ENCODE measurements around the gene RALA. TPM values are rescaled to one million over a fixed set of nuclear protein-coding genes. Genes with fewer than 3 reads are reported as not detected.

Gene RALA
- total and polyA plus RNA-seq, 4 donors, result 5.7 to 18.8 (median 9.2) TPM

- no peaks in the 10 kb centered on the region for H3K27me3 ChIP-seq (ENCODE audit: control insufficient read depth in 4 of 4, insufficient read depth in 4 of 4, low read length in 3 of 4)
- no peak overlapping the region for H3K27ac ChIP-seq (ENCODE audit: low read depth in 1 of 2, low read length in 2 of 2)
- no peaks in the 10 kb centered on the region for H3K36me3 ChIP-seq (ENCODE audit: control insufficient read depth in 4 of 4, insufficient read depth in 3 of 4, low read depth in 1 of 4, low read length in 3 of 4)
- H3K9ac ChIP-seq (ENCODE audit: low read depth in 1 of 2, low read length in 2 of 2), result no peak overlapping the region
- H3K4me3 ChIP-seq (ENCODE audit: low read depth in 1 of 3, low read length in 3 of 3), result no peak overlapping the region
- no peak for TF ChIP-seq RAD21 (IDR thresholded peaks at IDR 0.05)
- no peak for TF ChIP-seq JUND (IDR thresholded peaks at IDR 0.05)
- no peak for TF ChIP-seq RXRA (IDR thresholded peaks at IDR 0.05)
- no peak for TF ChIP-seq HNF4A (conservative IDR thresholded peaks at IDR 0.05)
- no peak for TF ChIP-seq YY1 (IDR thresholded peaks at IDR 0.05)
- TF ChIP-seq NR2F2 (IDR thresholded peaks at IDR 0.05), result no peak
- no peak for TF ChIP-seq ZBTB33 (IDR thresholded peaks at IDR 0.05)
- TF ChIP-seq CTCF (IDR thresholded peaks at IDR 0.05; ENCODE audit: low read depth, low read length, missing input control), result no peak
- no peak for TF ChIP-seq FOXA1 (IDR thresholded peaks at IDR 0.05)
- TF ChIP-seq TAF1 (conservative IDR thresholded peaks at IDR 0.05), result no peak
- TF ChIP-seq MAX (IDR thresholded peaks at IDR 0.05), result no peak
- no peak for TF ChIP-seq SP1 (IDR thresholded peaks at IDR 0.05)
- no peak for TF ChIP-seq REST (IDR thresholded peaks at IDR 0.05)
- no peak for TF ChIP-seq ATF3 (IDR thresholded peaks at IDR 0.05)
- WGBS, result 96% methylated on average over 1 of the region's 1 CpG
- H3K9me3 ChIP-seq (ENCODE audit: control insufficient read depth in 4 of 4, low read length in 3 of 4), result no peaks in the 10 kb centered on the region
- DNase-seq (ENCODE audit: low spot score), result no peak
- no peaks in the 10 kb centered on the region for H3K4me1 ChIP-seq (ENCODE audit: control insufficient read depth in 4 of 4, insufficient read depth in 4 of 4, low read length in 3 of 4)
These were observed 14.7 kb downstream of the RALA start for GRCh38 chr7:39637963-39638485.

GRCh38 chr7:39642896-39643295 is 19.5 kb downstream of the RALA start:
- H3K27me3 ChIP-seq (ENCODE audit: control insufficient read depth in 4 of 4, insufficient read depth in 4 of 4, low read length in 3 of 4), result no peaks in the 10 kb centered on the region
- H3K4me1 ChIP-seq (ENCODE audit: control insufficient read depth in 4 of 4, insufficient read depth in 4 of 4, low read length in 3 of 4), result peaks cover 0 to 1% (median 0%) of the 10 kb centered on the region in 4 donors
- no peak overlapping the region for H3K4me3 ChIP-seq (ENCODE audit: low read depth in 1 of 3, low read length in 3 of 3)
- no peak overlapping the region for H3K9ac ChIP-seq (ENCODE audit: low read depth in 1 of 2, low read length in 2 of 2)
- no peaks in the 10 kb centered on the region for H3K36me3 ChIP-seq (ENCODE audit: control insufficient read depth in 4 of 4, insufficient read depth in 3 of 4, low read depth in 1 of 4, low read length in 3 of 4)
- H3K9me3 ChIP-seq (ENCODE audit: control insufficient read depth in 4 of 4, low read length in 3 of 4), result no peaks in the 10 kb centered on the region
- no peak for DNase-seq (ENCODE audit: low spot score)
- no peak overlapping the region for H3K27ac ChIP-seq (ENCODE audit: low read depth in 1 of 2, low read length in 2 of 2)
- TF ChIP-seq REST (IDR thresholded peaks at IDR 0.05), result no peak
- TF ChIP-seq ZBTB33 (IDR thresholded peaks at IDR 0.05), result no peak
- TF ChIP-seq TAF1 (conservative IDR thresholded peaks at IDR 0.05), result no peak
- TF ChIP-seq CTCF (IDR thresholded peaks at IDR 0.05; ENCODE audit: low read depth, low read length, missing input control), result no peak
- TF ChIP-seq NR2F2 (IDR thresholded peaks at IDR 0.05), result no peak
- TF ChIP-seq HNF4G (IDR thresholded peaks at IDR 0.05), result no peak
- no peak for TF ChIP-seq JUND (IDR thresholded peaks at IDR 0.05)

All from liver (tissue), 9 donors.